Measurements from ENCODE around the gene RNU6-8.

DNA sequence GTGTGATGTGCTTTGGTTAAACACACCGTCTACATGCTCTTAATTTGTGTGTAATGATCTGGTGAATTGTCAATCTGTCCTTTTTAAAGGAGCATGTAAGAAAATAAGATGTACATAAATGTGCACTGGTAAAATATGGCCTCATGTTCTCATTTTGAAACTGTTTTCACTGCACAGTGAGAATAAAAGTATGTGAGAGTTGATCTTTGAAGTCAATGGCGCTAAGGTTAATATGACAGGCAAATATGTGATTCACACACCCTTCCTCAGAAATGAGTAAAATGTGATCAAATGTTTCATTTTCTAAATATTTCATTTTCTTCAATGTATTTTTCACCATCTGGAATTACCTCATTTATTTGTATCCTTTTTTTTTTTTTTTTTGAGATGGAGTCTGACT, 9.5 kb downstream of the RNU6-8 start:
- TF ChIP-seq, protein P1, sequence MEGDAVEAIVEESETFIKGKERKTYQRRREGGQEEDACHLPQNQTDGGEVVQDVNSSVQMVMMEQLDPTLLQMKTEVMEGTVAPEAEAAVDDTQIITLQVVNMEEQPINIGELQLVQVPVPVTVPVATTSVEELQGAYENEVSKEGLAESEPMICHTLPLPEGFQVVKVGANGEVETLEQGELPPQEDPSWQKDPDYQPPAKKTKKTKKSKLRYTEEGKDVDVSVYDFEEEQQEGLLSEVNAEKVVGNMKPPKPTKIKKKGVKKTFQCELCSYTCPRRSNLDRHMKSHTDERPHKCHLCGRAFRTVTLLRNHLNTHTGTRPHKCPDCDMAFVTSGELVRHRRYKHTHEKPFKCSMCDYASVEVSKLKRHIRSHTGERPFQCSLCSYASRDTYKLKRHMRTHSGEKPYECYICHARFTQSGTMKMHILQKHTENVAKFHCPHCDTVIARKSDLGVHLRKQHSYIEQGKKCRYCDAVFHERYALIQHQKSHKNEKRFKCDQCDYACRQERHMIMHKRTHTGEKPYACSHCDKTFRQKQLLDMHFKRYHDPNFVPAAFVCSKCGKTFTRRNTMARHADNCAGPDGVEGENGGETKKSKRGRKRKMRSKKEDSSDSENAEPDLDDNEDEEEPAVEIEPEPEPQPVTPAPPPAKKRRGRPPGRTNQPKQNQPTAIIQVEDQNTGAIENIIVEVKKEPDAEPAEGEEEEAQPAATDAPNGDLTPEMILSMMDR (IDR thresholded peaks at IDR 0.05; ENCODE audit: low read length): no peak
- TF ChIP-seq EZH2 (optimal IDR thresholded peaks at IDR 0.05; ENCODE audit: low read depth, low read length): no peak
